Stimulated activated CD4-positive, alpha-beta T cell treated with anti-CD3 and anti-CD28 coated beads, Interleukin-1b, Interleukin-23, amount 100 ng/mL, for 1 hour (primary cell): ENCODE data around the gene RGS7BP.
"Not testable (repeated sequence)": the region's sequence is repeated elsewhere in the genome, so short reads cannot be mapped to it uniquely, and the experiment has no call there.

Source experiments
- DNase-seq, 2 donors: peaks; one replicate each; pipeline ENCODE4 v3.0.0-alpha.2; 2020; ENCODE audit warnings: low read depth in 2 of 2

The RGS7BP gene

DNA sequence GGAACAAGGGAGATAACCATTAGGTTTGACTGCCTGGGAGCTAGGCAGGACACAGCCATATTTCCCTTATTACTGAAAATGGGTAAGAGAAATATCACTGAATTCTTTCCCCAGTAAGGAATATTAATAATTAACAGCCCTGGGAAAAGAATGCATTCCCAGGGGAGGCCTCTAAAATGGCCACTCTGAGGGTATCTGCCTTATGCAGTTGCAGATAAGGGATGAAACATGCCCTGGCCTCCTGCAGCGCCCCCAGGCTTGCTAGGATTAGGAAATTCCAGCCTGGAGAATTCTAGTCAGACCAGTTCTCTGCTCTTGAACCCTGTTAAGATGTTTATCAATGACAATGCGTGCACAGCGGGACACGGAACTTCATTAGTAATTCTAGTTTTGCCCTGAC lies 52.8 kb downstream of the RGS7BP start:
- DNase-seq: not testable (repeated sequence)

DNA sequence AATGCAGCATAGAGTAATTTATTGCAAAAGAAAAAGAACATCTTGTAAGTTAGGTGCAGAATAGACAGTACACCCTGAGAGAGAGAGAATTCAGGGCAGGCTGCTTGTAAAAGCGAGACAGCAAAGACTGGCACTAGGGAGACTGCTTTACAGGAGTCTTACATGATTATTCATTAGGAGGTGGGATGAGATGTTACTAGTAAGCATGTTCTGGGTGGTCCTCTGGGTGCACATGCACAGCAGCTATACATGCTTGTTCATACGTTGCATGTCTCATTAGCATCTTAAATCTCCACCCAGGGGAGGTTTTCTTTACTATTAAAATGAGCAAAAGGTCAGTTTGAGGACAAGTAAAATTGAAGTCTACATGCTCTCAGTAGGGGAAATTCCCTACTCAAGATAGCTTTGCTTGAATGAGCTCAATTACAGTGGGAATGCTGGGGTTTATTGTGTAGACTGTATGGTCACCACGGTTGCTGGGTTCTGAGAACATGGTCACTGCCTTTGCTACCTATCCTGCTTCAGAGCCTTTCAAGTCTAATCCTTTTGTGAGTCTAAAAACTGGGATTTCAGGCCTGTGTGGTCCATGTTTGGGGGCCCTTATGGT lies 60.6 kb downstream of the RGS7BP start:
- no peak for DNase-seq

DNA sequence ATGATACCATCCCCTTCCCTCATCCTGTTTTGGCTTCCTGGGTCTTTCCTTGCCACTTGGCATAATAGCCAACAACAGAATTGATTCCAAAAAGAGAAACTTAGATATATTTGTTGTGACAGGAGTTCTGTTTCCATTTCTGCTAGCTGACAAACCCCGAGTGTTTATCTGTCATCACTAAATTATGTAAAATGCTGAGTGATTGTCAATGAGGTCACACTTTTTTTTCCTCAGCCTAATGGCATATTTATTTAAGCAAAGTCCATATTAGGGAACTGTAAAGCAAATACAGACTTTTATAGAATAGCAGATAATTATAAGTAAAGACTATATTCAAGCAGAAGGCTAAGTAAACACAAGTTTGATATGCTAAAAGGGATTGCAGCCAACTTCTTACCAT lies 64.0 kb downstream of the RGS7BP start:
- DNase-seq: no peak

DNA sequence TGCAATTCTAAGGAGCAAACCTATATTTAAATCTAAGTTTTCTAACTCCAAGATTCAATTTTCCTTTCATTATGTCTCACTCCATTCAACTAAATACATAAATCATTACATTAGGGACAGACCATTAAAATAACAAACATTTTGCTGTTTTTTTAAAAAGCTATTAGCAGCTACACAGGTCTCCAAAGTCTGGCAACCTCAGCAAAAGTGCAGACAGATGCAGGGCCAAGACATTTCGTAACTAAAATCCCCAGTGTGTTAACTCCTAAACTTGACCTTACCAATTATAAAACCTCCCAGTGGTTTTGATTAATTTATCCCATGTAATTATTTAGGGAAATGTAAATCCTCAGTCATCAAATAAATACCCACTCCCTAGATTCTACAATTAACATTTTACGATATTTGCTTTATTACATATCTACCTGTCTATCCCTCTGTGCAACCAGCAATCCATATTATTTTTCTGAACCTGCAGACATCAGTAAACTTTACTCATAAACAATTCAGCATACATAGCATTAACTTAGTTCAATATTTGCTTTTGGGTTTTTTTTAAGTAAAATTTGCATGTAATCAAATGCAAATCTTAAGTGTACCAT lies 64.7 kb downstream of the RGS7BP start:
- no peak for DNase-seq

DNA sequence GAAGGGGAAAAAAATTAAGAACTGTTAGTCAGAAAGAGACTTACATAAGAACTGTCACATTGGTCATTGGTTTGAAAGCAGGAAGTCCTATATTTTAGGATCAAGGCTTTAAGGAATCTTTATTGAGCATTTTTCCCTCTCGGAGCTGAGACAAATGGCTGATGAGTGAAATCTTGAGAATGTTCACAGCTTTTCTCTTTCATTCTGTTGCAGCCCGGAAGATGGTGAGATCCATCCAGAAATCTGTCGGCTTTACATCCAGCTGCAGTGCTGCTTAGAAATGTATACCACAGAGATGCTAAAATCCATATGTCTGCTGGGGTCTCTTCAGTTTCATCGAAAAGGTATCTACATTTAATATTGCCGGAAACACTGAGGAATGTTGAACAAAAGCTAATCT lies 69.7 kb downstream of the RGS7BP start:
- DNase-seq: no peak

DNA sequence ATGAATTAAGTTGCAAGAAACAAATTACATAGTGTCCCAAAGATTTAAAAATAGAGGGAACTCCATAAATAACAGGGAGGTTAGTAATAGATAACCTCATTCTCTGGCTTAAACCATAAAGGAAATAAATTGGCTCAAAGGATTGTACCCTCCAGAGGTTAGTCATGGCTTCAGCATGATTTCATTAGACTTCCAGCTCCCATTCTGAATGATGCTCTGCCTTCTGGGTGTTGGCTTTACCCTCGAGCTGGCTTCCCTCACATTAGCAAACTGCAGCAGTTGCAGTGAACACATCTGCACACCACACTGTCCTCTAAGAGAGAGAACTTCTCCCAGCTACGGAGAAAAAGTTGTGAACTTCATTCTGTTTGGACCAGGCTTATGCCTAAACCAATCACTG lies 70.4 kb downstream of the RGS7BP start:
- no peak for DNase-seq

DNA sequence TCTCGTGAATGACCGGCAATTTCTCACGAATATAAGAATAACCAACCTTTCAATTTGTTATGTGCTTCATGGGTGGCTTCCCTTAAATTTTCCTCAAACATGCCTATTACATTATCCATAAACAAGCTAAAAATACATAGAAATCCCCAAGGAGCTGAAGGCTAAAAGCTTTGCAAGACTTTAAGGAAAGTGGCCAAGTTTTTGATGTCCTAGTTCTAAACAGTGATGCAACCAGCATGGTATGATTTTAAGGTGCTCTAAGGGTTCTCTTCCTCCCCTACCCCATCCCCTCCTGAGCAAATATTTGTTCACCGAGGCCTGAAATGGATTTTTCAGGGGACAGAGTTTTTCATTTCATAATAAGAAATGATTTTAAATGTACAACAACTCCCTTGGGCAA lies 79.8 kb downstream of the RGS7BP start:
- DNase-seq: no peak

DNA sequence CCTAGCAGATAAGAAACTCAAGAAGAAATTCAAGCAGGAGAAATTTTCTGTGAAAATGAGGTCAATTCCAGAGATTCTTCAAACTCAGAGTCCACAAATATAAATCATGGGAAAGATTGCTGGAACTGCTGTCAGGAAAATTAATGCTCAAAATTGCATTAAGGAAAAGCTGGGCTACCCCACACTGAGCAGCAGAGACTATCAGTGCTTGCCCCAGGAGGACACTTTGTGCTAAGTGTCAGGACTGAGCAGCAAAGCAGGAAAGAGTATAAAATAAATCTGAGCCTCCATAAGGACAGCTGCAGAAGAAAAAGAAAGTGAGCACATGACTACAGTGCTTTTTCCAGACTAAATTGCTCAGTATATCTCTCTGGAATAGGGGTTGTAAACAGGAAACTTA lies 81.6 kb downstream of the RGS7BP start:
- DNase-seq: no peak

DNA sequence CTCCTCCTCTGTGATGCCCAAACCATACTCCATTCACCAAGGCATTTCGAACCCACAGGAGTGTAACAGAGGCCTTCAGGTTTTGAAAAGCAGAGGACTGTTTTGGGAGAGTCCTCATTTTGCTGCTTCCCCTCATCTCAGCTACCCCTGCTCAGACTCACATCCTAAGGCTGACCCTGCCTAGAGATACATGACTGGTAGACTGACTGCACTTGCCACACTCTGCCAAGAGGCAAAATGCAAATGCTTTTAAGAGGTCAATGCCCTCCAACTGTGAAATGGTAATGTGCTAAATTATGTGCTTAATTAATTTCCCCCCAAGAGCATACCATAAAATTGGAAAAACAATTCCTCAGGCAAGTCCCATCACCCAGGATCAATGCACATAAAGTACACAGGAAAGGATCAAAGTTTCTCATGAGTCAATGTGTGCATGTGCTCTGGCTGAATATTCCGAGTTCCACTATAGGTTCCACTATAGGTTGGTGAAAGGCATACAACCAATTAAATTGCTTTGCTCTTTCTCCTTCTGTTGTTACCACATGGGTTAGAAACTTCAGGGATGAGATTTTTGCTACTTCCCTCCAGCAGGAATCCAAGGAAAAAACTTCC lies 87.0 kb downstream of the RGS7BP start:
- DNase-seq: no peak

DNA sequence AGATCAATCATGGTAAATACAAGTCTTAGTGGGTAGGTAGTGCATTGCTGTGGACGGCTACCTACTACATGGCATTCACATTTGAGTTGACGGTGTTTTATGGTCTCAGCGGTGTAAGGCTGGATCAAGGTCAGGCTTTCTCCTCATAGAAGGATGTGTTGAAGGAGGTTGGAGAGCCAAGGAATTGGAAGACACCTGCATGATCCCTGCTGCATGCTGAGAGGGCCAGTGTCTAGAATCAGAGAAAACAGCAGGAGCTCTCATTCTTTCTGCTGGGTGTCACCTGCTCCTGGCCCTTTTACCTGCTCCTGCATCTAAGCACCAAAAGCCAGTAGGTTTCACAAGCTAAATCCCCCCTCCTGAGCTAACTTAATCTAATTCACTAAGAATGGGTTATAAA lies 88.2 kb downstream of the RGS7BP start:
- no peak for DNase-seq

DNA sequence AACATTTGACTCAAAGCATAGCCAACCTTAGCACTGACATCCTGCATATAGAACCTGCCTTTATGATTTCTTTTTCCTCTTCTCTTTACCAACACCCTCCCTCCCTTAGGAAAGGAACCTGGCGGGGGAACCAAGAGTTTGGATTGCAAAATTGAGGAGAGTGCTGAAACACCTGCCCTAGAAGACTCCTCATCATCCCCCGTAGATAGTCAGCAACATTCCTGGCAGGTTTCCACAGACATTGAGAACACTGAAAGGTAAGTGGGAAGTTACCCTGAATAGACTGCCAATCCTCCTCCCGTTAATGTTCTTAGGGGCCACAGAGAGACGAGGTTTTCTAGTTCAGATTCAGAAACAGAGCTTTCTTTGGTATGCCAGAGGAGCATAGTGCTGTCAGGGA lies 88.8 kb downstream of the RGS7BP start:
- DNase-seq: no peak

DNA sequence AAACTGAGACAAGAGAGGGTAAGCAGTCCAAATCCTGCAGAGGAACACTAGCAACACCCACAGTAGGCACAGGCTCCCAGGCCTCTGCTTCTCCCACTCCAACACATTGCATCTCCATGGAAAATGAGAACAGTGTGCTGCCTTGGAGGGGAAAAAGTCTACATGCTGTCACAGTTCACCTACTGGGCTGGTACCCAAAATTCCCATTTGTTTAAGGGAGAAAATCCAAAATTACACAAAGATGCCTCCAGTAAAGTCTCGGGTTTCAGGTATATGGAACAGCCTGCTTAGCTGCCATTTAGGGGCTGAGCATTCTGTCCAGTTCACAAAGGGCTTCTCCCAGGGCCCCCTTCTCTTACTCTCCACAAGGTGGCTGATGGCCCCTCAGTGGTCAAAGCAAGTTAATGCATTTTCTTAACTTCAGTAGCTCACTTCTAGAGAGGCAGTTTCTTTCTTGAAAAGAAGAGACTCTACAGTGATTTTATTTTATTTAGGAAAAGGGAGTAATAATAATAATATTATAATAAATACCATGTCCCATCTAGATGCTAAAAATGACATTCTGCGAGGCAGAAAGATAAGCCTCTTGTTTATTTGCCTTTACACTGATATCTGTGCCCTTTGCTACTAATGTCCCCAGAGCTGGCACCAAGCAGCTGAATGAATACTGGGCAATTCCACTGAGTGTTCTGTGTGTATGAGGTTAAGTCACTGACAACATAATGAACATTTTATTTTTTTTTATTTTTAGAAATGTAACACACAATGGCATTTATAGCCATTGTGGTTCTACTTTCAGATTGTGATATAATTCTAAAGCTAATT lies 89.4 kb downstream of the RGS7BP start:
- no peak for DNase-seq

DNA sequence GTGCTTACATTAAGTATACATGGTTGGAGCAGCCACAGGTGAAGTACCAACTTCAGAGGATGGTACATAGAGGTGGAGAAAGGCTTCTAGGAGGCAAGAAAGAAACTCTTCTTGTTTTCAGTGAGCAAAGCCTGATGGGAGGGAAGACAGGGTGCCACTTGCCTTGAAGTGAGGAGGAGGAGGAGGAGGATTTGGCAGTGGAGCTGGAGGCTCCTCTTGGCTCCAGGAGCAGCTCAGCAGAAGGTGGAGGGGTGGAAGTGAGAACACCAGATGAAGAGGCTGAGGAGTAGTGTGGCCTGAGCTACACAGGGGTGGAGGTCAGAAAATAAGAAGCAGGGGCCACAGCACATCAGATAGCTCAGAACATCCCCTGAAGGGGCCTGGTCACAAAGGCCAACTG lies 93.4 kb downstream of the RGS7BP start:
- no peak for DNase-seq

DNA sequence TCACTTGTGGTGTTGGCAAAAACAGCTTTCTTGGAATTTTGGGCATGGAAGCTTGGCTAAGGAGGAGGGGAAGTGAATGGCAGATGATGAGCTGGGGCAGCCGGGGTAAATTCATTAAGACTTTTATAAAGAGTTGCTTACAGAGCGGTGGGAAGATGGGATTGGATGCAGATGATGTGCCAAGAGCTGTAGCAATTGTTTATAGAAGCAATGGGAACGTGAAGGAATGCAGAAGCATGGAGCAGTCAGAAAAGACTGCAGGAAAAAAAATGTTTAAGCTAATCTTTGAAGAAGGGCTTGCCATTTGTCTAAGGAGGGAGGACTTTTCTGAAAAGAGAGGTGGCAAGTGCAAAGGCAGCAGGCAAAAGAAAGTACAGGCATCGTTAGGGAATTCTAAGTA lies 97.9 kb downstream of the RGS7BP start:
- no peak for DNase-seq

DNA sequence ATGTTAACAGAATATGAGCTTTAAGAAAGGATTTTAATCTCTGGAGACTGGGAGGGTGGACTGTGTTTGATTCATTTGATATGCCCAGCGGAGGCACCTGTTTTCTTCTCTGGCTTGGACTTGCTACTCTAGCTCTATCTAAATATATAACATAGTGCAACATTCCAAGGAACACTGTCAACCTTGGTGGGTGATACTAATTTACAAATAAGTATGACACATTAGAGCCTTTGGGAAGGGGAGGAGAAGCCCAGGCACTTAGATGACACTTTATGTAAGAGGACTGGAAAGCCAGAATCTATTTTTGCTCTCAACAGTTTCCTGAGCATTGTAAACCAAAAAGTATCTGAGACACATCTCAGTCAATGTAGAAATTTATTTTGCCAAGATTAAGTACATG lies 101.1 kb downstream of the RGS7BP start:
- no peak for DNase-seq

DNA sequence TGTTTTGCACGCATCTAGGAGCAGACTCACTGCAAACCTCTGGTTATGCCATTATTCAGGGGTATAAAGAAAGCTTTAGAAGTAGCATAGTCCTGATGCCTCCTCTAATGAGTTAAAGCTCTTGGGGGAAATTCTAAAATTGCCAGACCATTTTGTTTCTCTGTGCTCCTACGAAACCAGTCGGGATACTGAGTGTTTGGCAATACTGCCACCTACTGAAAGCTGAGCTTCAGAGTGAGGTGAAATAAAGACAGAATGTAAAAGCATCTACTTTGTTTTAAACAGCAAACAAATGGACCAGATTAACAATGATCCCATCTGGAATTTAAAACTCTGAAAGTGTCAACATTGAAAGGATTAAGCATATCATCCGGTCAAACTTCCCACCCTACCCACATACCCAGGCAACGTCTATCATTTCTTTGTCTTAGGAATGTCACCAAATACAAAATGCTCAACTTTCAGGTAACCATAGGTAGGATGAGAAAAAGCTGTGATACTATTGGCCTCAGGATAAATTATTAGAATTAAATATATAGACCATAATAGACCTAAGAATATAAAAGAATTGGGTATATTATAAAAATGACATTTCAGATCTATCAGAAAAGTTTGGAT lies 106.6 kb downstream of the RGS7BP start:
- DNase-seq: no peak

DNA sequence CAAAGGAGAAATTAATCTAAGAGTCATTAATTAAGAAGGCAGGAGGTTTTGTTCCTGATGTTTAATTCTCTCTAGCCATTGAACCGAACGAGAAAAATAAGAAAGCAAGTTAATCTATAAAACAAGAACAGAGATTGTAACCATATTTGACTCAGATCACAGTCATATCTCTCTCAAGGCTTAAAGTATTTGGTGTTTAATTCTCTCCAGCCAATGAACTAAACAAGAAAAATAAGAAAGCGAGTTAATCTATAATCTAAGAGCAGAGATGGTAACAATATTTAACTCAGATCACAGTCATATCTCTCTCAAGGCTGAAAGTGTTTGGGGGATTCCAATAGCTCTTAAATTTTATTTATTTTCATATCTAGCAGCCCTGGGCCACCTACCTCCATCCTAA lies 110.1 kb downstream of the RGS7BP start:
- no peak for DNase-seq

DNA sequence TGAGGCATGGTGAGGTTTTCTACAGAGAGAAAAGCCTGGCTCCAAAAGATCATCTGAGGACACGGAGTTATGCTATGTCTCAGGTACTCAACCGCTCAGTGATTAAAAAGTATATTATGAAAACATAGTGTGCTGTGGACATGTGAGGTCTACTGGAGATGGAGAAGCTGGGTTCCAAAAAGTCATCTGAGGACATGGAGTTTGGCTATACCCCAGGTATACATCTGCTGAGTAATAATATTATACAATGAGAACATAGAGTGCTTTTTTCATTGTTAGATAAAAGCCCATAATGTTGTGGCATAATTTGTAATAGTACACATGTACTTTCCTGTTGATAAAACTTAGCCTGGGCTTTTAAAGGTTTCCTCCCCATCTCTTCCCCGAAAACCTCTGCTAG lies 113.8 kb downstream of the RGS7BP start:
- DNase-seq: no peak

DNA sequence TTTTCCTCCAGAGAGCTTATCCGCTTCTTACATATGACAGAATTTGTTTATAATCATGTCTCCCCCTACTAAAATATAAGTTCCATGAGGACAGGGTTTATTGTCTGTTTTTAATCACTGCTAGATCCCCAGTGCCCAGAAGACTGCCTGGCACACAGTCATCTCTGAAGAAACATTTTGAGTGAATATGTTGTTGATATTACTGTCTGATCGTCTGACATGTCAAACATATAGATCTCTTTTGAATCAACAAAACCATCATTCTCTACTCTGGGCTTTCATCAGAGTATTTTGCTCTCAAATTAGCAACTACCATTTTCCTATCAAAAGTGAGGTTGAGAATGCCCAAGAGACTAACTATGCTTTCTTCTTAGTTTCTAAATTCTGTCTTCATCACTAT lies 117.2 kb downstream of the RGS7BP start:
- no peak for DNase-seq

DNA sequence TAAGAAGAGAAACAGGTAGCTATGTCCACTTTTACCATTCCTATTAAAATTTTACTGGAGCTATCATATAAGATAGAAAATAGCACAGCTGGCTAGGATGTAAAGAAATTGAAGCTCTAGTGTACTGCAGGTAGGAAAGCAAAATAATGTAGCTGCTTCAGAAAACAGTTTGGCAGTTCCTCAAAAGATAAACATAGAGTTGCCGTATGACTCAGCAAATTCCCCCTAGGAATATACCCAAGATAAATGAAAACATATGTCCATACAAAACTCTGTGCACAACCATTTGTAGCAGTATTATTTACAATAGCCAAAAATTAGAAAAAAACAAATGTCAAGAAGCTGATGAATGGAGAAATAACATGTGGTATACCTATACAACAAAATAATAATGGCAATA lies 119.9 kb downstream of the RGS7BP start:
- DNase-seq: no peak

DNA sequence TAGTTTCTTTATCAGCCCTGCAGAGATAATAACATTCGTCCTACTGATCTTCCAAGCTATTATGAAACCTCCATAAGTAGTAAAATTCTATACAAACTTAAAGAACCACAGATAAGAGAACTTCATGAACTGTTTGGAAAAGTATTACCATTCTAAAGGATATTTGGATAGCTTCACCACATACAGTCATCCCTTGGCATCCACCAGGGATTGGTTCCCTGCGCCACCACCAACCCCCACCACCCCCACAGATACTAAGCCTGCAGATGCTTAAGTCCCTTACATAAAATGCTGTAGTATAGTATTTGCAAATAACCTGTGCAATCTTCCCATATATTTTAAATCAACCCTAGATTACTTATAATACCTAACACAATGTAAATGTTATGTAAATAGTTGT lies 123.1 kb downstream of the RGS7BP start:
- no peak for DNase-seq

DNA sequence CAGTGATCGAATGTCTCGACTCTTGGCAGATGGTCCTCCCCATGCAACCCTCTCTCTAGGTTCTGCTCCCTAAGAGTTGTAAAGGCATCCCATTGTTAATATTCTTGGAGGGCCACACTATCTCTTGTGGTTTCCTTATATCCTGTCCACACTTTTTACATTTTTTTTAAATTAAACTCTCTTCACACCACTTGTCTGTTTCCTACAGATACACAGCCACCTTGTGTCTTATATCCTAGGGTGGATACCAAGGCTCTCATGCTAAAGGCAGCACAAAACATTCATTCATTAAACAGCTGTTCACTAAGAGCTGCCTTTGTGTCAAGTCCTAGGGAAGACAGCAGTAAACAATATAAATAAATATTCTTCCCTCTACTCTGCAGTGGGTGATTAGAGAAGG lies 124.0 kb downstream of the RGS7BP start:
- no peak for DNase-seq
